ENCODE data around the gene CST9.

DNA sequence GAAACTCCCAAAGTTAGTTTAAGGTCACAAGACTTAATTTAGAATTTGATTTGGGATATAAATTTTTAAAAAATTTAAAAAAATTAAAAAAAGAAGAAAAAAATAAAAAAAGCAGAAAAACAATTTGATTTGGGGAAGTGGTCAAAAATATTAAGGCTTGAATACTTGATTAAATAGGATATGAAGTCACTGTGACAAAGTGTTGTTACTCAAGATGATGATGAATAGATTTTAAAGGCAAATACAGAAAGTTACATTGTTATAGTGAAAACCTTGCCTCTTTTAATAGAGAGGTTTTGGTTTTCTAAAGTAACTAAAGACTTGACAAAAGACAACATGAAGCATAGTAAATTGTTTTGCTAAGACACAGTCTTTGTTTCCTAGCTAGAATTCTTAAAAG is 7.2 kb downstream of the CST9 start:
- TF ChIP-seq EZH2 (IDR thresholded peaks at IDR 0.05; ENCODE audit: low read length, unreplicated experiment): no peak
- TF ChIP-seq CTCF (conservative IDR thresholded peaks at IDR 0.05; ENCODE audit: low read depth, low read length): no peak
- no peak for TF ChIP-seq EZH2phosphoT487 (IDR thresholded peaks at IDR 0.05; ENCODE audit: borderline replicate concordance, low read length)

Data from PC-3 (cell line).